H9 (cell line): ENCODE results near the gene RIMBP3C. TPM values are rescaled to one million over a fixed set of nuclear protein-coding genes. Genes with fewer than 3 reads are reported as not detected.
"Not testable (repeated sequence)": the region's sequence is repeated elsewhere in the genome, so short reads cannot be mapped to it uniquely, and the experiment has no call there.

Experiments used
- DNase-seq: peaks from one replicate; pipeline ENCODE4 v3.0.0-alpha.2; 2017
- H2AFZ ChIP-seq: one replicate; pipeline ENCODE4 v1.6.1; 2013; ENCODE audit warnings: mild to moderate bottlenecking, low read length, control low read depth, moderate library complexity
- H2AK5ac ChIP-seq: 2 replicates; pipeline ENCODE4 v1.6.1; 2013; ENCODE audit warnings: low read length, control low read depth, mixed read lengths; ENCODE audit not compliant: insufficient read length
- H2BK120ac ChIP-seq: one replicate; pipeline ENCODE4 v1.6.1; 2013; ENCODE audit warnings: low read depth, mild to moderate bottlenecking, low read length, control low read depth, inconsistent platforms; ENCODE audit not compliant: poor library complexity, severe bottlenecking
- H2BK12ac ChIP-seq: 2 replicates; pipeline ENCODE4 v1.6.1; 2013; ENCODE audit warnings: low read length, control low read depth, mixed read lengths, low read depth; ENCODE audit not compliant: insufficient read length
- H2BK15ac ChIP-seq: 2 replicates; pipeline ENCODE4 v1.6.1; 2013; ENCODE audit warnings: low read depth, low read length, control low read depth
- H2BK20ac ChIP-seq: one replicate; pipeline ENCODE4 v1.6.1; 2013; ENCODE audit warnings: low read depth, mild to moderate bottlenecking, low read length, control low read depth, inconsistent platforms; ENCODE audit not compliant: poor library complexity, severe bottlenecking
- H2BK5ac ChIP-seq: 2 replicates; pipeline ENCODE4 v1.6.1; 2013; ENCODE audit warnings: low read length, control low read depth, mixed read lengths; ENCODE audit not compliant: insufficient read length
- H3K14ac ChIP-seq: 2 replicates; pipeline ENCODE4 v1.6.1; 2013; ENCODE audit warnings: low read length, control low read depth; ENCODE audit not compliant: insufficient read depth
- H3K18ac ChIP-seq: 2 replicates; pipeline ENCODE4 v1.6.1; 2013; ENCODE audit warnings: low read depth, mild to moderate bottlenecking, mixed read lengths, low read length, control low read depth; ENCODE audit not compliant: insufficient read length
- H3K23ac ChIP-seq: 2 replicates; pipeline ENCODE4 v1.6.1; 2013; ENCODE audit warnings: low read length, control low read depth, mixed read lengths, low read depth; ENCODE audit not compliant: insufficient read length
- H3K23me2 ChIP-seq: 2 replicates; pipeline ENCODE4 v1.6.1; 2013; ENCODE audit warnings: low read depth, mild to moderate bottlenecking, mixed read lengths, low read length, control low read depth; ENCODE audit not compliant: insufficient read length, poor library complexity, severe bottlenecking
- H3K27ac ChIP-seq: 2 replicates; pipeline ENCODE4 v1.5.1; 2013; ENCODE audit warnings: low read length, control low read depth, mixed read lengths, low read depth; ENCODE audit not compliant: insufficient read length
- H3K27me3 ChIP-seq: 2 replicates; pipeline ENCODE4 v1.6.1; 2013; ENCODE audit warnings: low read length, control low read depth, inconsistent platforms; ENCODE audit not compliant: insufficient read depth
- H3K4ac ChIP-seq: 2 replicates; pipeline ENCODE4 v1.6.1; 2013; ENCODE audit warnings: low read depth, mild to moderate bottlenecking, control low read depth, inconsistent platforms, low read length, moderate library complexity
- H3K4me1 ChIP-seq: 2 replicates; pipeline ENCODE4 v1.6.1; 2013; ENCODE audit warnings: low read length, control low read depth, inconsistent platforms; ENCODE audit not compliant: insufficient read depth
- H3K4me2 ChIP-seq: 2 replicates; pipeline ENCODE4 v1.6.1; 2013; ENCODE audit warnings: low read length, control low read depth, mixed read lengths; ENCODE audit not compliant: insufficient read length, insufficient read depth
- H3K56ac ChIP-seq: 2 replicates; pipeline ENCODE4 v1.6.1; 2013; ENCODE audit warnings: low read depth, mild to moderate bottlenecking, mixed read lengths, low read length, control low read depth; ENCODE audit not compliant: insufficient read length
- H3K79me1 ChIP-seq: 2 replicates; pipeline ENCODE4 v1.6.1; 2013; ENCODE audit warnings: low read depth, mild to moderate bottlenecking, moderate library complexity, low read length, control low read depth, inconsistent platforms; ENCODE audit not compliant: insufficient read depth, poor library complexity, severe bottlenecking
- H3K79me2 ChIP-seq: 2 replicates; pipeline ENCODE4 v1.6.1; 2013; ENCODE audit warnings: low read length, control low read depth, inconsistent platforms; ENCODE audit not compliant: insufficient read depth
- H3K9ac ChIP-seq: 2 replicates; pipeline ENCODE4 v1.6.1; 2013; ENCODE audit warnings: low read length, control low read depth, mixed read lengths; ENCODE audit not compliant: insufficient read length; ENCODE audit errors: extremely low read depth
- H3K9me3 ChIP-seq: one replicate; pipeline ENCODE4 v1.6.1; 2013; ENCODE audit warnings: low read depth, low read length, inconsistent platforms; ENCODE audit not compliant: control insufficient read depth
- H3T11ph ChIP-seq: one replicate; pipeline ENCODE4 v1.6.1; 2013; ENCODE audit warnings: mild to moderate bottlenecking, low read length, control low read depth, inconsistent platforms
- H4K20me1 ChIP-seq: one replicate; pipeline ENCODE4 v1.6.1; 2013; ENCODE audit not compliant: control insufficient read depth, insufficient read length, insufficient read depth
- H4K5ac ChIP-seq: 2 replicates; pipeline ENCODE4 v1.6.1; 2013; ENCODE audit warnings: low read depth, mild to moderate bottlenecking, mixed read lengths, low read length, control low read depth; ENCODE audit not compliant: insufficient read length
- H4K8ac ChIP-seq: replicated peaks from 2 replicates; pipeline ENCODE4 v1.6.1; 2013; ENCODE audit warnings: low read length, control low read depth, mixed read lengths, low read depth; ENCODE audit not compliant: insufficient read length
- H4K91ac ChIP-seq: 2 replicates; pipeline ENCODE4 v1.6.1; 2013; ENCODE audit warnings: low read depth, mild to moderate bottlenecking, moderate library complexity, mixed read lengths, low read length, control low read depth; ENCODE audit not compliant: insufficient read length
- H3K27ac Mint-ChIP-seq, 3 experiments: 2 replicates in 2 of 3; 3 replicates in 1 of 3; pipeline ENCODE4 v1.8.0; 2020 to 2021; ENCODE audit warnings: mixed read lengths in 3 of 3, mild to moderate bottlenecking in 1 of 3, moderate library complexity in 1 of 3
- H3K27me3 Mint-ChIP-seq: 2 replicates; pipeline ENCODE4 v1.8.0; 2021; ENCODE audit warnings: low read depth, mild to moderate bottlenecking, moderate library complexity, mixed read lengths
- H3K36me3 Mint-ChIP-seq, 3 experiments: 2 replicates in 2 of 3; 3 replicates in 1 of 3; pipeline ENCODE4 v1.8.0; 2020 to 2021; ENCODE audit warnings: low read depth in 3 of 3, mixed read lengths in 3 of 3; ENCODE audit not compliant: insufficient read depth in 1 of 3
- H3K4me1 Mint-ChIP-seq, 2 experiments: 2 replicates each; pipeline ENCODE4 v1.8.0; 2020; ENCODE audit warnings: mixed read lengths in 2 of 2
- H3K4me3 Mint-ChIP-seq, 2 experiments: 2 replicates in 1 of 2; 3 replicates in 1 of 2; pipeline ENCODE4 v1.8.0; 2020 to 2021; ENCODE audit warnings: mild to moderate bottlenecking in 2 of 2, mixed read lengths in 2 of 2, moderate library complexity in 1 of 2
- H3K9me3 Mint-ChIP-seq, 2 experiments: 2 replicates in 1 of 2; 3 replicates in 1 of 2; pipeline ENCODE4 v1.8.0; 2020; ENCODE audit warnings: mild to moderate bottlenecking in 2 of 2, mixed read lengths in 2 of 2, moderate library complexity in 1 of 2
- WGBS: extraction: QIAGEN DNeasy Blood & Tissue Kit; methylation state at CpG from one replicate; pipeline ENCODE4 v1.1.7; 2013; ENCODE audit warnings: missing lambda C conversion rate, low lambda C conversion rate, mixed read lengths; ENCODE audit not compliant: insufficient read length; ENCODE audit errors: extremely low coverage; 5-methylcytosine and 5-hydroxymethylcytosine counted together
- total RNA-seq: library from RNA; stranded (reverse); gene quantifications from 2 replicates; pipeline ENCODE4 v1.2.1, GENCODE V29; 2021
- TF ChIP-seq, protein P1 (sequence below): fragments of 200-600 bp; sonication (generic); conservative IDR thresholded peaks from 3 replicates; pipeline ENCODE4 v1.8.0; 2021; ENCODE audit warnings: antibody characterized with exemption, mild to moderate bottlenecking

The RIMBP3C gene
- total RNA-seq, 1 experiment from 2014 or later = 0.44 TPM

DNA sequence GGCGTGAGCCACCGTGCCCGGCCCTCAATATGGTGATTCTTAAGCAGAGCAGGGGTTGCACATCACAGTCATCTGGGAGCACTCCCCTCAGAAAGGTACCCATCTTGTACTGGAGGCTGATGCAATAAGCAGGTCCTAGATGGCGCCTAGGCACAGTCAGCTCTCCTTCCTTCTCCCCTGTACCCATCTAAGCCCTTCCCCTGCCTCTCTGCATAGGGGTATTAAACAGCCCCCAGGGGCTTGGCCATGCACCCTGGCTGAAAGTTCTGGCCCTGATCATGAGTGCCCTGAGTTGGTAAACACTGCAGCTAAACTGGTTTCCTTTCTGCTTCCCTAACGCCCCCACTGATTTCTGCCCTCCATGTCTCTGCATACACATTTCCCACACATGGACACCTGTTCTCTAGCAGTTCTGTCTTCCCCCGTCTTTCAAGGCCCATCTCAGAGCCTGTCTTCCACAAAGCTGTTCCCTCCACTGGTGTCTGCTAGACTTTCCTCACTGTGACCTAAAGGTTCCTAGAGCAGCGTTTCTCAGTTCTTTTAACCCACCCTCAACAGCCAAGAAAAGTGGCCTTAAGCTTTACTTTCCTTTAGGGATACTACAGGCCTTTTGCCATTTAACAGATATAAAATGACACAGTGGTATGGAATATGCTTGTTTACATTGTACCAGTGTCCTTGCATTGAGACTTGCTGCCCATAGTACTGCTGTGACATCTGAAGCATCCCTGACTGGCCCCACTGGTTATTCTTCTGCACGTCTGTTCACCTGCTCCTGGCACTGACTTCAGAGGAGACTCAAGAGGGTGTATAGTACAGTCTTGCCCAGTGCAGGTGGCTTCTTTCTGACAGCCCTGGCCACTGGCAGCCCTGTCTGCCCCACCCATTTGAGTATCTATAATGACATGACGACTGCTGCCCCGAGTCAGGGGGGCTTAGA lies 31.8 kb upstream of the RIMBP3C start:
- WGBS = no CpG with 5 or more reads among the region's 10 CpGs
- Histone ChIP-seq H2BK5ac (no peak overlapping the region), H4K20me1 (no peaks in the 10 kb centered on the region), H4K5ac (no peak overlapping the region), H3K4ac (no peak overlapping the region), H3T11ph (no peak overlapping the region), H4K8ac (no peak overlapping the region), H2BK15ac (no peak overlapping the region), H3K9me3 (no peaks in the 10 kb centered on the region), H3K27me3 (no peaks in the 10 kb centered on the region), H2AFZ (no peak overlapping the region), H3K56ac (no peak overlapping the region), H3K14ac (no peak overlapping the region), H3K9ac (no peak overlapping the region), H3K4me2 (no peak overlapping the region), H2AK5ac (no peak overlapping the region), H2BK12ac (no peak overlapping the region), H4K91ac (no peak overlapping the region), H3K79me2 (peaks cover 70% of the 10 kb centered on the region), H3K23ac (no peak overlapping the region), H3K27ac (no peak overlapping the region), H3K79me1 (peaks cover 12% of the 10 kb centered on the region), H2BK120ac (no peak overlapping the region), H3K23me2 (no peaks in the 10 kb centered on the region), H3K4me1 (no peaks in the 10 kb centered on the region), H3K18ac (no peak overlapping the region), H2BK20ac (no peak overlapping the region)
- DNase-seq = no peak
- H3K27ac Mint-ChIP-seq = peak overlapping the region; percentile 63 to 94 (median 91); a peak in 6 of 7 replicates
- H3K9me3 Mint-ChIP-seq = no peaks in the 10 kb centered on the region
- no peaks in the 10 kb centered on the region for H3K27me3 Mint-ChIP-seq
- TF ChIP-seq, protein P1, sequence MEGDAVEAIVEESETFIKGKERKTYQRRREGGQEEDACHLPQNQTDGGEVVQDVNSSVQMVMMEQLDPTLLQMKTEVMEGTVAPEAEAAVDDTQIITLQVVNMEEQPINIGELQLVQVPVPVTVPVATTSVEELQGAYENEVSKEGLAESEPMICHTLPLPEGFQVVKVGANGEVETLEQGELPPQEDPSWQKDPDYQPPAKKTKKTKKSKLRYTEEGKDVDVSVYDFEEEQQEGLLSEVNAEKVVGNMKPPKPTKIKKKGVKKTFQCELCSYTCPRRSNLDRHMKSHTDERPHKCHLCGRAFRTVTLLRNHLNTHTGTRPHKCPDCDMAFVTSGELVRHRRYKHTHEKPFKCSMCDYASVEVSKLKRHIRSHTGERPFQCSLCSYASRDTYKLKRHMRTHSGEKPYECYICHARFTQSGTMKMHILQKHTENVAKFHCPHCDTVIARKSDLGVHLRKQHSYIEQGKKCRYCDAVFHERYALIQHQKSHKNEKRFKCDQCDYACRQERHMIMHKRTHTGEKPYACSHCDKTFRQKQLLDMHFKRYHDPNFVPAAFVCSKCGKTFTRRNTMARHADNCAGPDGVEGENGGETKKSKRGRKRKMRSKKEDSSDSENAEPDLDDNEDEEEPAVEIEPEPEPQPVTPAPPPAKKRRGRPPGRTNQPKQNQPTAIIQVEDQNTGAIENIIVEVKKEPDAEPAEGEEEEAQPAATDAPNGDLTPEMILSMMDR = no peak
- H3K4me1 Mint-ChIP-seq = peaks cover 7 to 10% of the 10 kb centered on the region in 2 experiments; a peak in 3 of 4 replicates
- peaks cover 0 to 15% (median 13%) of the 10 kb centered on the region in 3 experiments; a peak in 5 of 7 replicates for H3K36me3 Mint-ChIP-seq
- H3K4me3 Mint-ChIP-seq = no peak overlapping the region

DNA sequence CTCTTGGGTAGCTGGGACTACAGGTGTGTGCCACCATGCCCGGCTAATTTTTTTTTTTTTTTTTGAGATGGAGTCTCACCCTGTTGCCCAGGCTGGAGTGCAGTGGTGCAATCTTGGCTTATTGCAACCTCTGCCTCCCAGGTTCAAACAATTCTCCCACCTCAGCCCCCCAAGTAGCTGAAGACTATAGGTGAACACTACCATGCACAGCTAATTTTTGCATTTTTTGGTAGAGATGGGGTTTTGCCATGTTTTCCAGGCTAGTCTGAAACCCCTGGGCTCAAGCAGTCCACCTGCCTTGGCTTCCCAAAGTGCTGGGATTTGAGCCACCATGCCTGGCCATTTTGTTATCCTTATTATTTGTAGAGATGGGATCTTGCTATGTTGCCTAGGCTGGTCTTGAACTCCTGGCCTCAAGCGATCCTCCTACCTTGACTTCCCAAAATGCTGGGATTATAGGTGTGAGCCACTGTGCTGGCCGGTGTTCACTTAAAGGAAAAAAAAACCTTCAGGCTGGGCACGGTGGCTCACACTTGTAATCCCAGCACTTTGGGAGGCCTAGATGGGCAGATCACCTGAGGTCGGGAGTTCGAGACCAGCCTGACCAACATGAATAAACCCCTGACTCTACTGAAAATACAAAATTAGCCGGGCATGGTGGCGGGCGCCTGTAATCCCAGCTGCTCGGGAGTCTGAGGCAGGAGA lies 29.9 kb upstream of the RIMBP3C start:
- H3K4me3 Mint-ChIP-seq, H4K8ac ChIP-seq, H2BK12ac ChIP-seq, H2AK5ac ChIP-seq, H3K9ac ChIP-seq, H3K9me3 ChIP-seq, H4K5ac ChIP-seq, H3K23ac ChIP-seq, H2BK5ac ChIP-seq, H3K4me1 Mint-ChIP-seq, H3K4me2 ChIP-seq, H3K27me3 Mint-ChIP-seq, H3K27ac ChIP-seq, H2BK120ac ChIP-seq, H2AFZ ChIP-seq, H3K4me1 ChIP-seq, H3K14ac ChIP-seq, H3K9me3 Mint-ChIP-seq, H3K18ac ChIP-seq, DNase-seq, H4K20me1 ChIP-seq, H3T11ph ChIP-seq, H2BK20ac ChIP-seq, H3K56ac ChIP-seq, H3K27me3 ChIP-seq, H3K4ac ChIP-seq, H3K27ac Mint-ChIP-seq, H2BK15ac ChIP-seq, H4K91ac ChIP-seq, H3K23me2 ChIP-seq: not testable (repeated sequence)
- H3K36me3 Mint-ChIP-seq = peaks cover 0 to 18% (median 10%) of the 10 kb centered on the region in 3 experiments; a peak in 6 of 7 replicates
- peaks cover 12% of the 10 kb centered on the region for H3K79me1 ChIP-seq
- WGBS = no CpG with 5 or more reads among the region's 10 CpGs
- peaks cover 72% of the 10 kb centered on the region for H3K79me2 ChIP-seq
